Memory B cell (primary cell): ENCODE data around the gene TBKBP1.
"Not testable (repeated sequence)": the region's sequence is repeated elsewhere in the genome, so short reads cannot be mapped to it uniquely, and the experiment has no call there.

ENCODE experiments used
- ATAC-seq: fragments of 150-1000 bp; cut with Tn5 transposase; 2 replicates; pipeline ENCODE4 v1.10.0; 2021; ENCODE audit warnings: low read depth, mild to moderate bottlenecking, moderate library complexity
- DNase-seq, 2 donors: peaks; one replicate each; pipeline ENCODE4 v3.0.0; 2022; ENCODE audit warnings: low spot score in 2 of 2
- H3K27ac Mint-ChIP-seq: one replicate; pipeline ENCODE4 v1.8.0; 2022; ENCODE audit warnings: mild to moderate bottlenecking, moderate library complexity, mixed read lengths
- H3K27me3 Mint-ChIP-seq: one replicate; pipeline ENCODE4 v1.8.0; 2022; ENCODE audit warnings: mixed read lengths
- H3K36me3 Mint-ChIP-seq: one replicate; pipeline ENCODE4 v1.8.0; 2022; ENCODE audit warnings: mild to moderate bottlenecking, mixed read lengths
- H3K4me1 Mint-ChIP-seq: one replicate; pipeline ENCODE4 v1.8.0; 2022; ENCODE audit warnings: mixed read lengths
- H3K4me3 Mint-ChIP-seq: one replicate; pipeline ENCODE4 v1.8.0; 2022; ENCODE audit warnings: mild to moderate bottlenecking, moderate library complexity, mixed read lengths
- H3K9me3 Mint-ChIP-seq: one replicate; pipeline ENCODE4 v1.8.0; 2022; ENCODE audit warnings: mixed read lengths

The TBKBP1 gene

GRCh38 chr17:47733674-47734410, 39.9 kb downstream of the TBKBP1 start:
- peaks cover 32% of the 10 kb centered on the region for H3K4me1 Mint-ChIP-seq
- H3K36me3 Mint-ChIP-seq = no peaks in the 10 kb centered on the region
- peak overlapping the region; percentile 42 for H3K27ac Mint-ChIP-seq
- H3K9me3 Mint-ChIP-seq = no peaks in the 10 kb centered on the region
- DNase-seq (peak in 1 of 2 donors; percentile 49), ATAC-seq (peak; percentile 4)
- H3K27me3 Mint-ChIP-seq = no peaks in the 10 kb centered on the region
- H3K4me3 Mint-ChIP-seq = peak overlapping the region; percentile 98

- H3K27ac Mint-ChIP-seq = peak overlapping the region; percentile 42
- no peaks in the 10 kb centered on the region for H3K9me3 Mint-ChIP-seq
- peak overlapping the region; percentile 98 for H3K4me3 Mint-ChIP-seq
- no peak for DNase-seq
- no peaks in the 10 kb centered on the region for H3K27me3 Mint-ChIP-seq
- H3K36me3 Mint-ChIP-seq = no peaks in the 10 kb centered on the region
- no peak for ATAC-seq
- peaks cover 35% of the 10 kb centered on the region for H3K4me1 Mint-ChIP-seq
These were observed 41.1 kb downstream of the TBKBP1 start for GRCh38 chr17:47735139-47735464.

DNA sequence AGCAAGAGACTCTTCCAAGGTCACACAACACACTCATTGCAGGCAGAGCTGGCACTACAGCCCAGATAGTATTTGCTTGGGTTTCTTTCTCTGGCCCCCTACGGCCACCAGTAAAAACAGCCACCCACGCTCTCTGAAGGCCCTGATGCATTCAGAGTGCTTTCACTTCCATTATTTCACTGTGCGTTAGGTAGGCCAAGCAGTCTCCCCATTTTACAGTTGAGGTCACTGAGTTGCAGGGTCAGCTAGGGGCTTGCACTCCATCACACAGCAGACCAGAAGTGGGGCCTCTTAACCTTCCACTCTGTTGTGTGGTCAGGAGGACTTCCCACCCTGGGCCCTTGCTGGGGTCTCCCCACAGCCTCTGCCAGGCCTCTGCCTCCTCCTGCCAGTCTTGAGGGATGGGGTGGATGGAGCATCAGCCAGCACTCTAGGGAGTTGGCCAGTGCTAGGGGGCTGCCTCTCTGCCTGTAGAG, 41.6 kb downstream of the TBKBP1 start:
- peaks cover 35% of the 10 kb centered on the region for H3K4me1 Mint-ChIP-seq
- peak overlapping the region; percentile 22 for H3K27ac Mint-ChIP-seq
- H3K27me3 Mint-ChIP-seq = no peaks in the 10 kb centered on the region
- no peaks in the 10 kb centered on the region for H3K36me3 Mint-ChIP-seq
- ATAC-seq = peak; percentile 41
- peak overlapping the region; percentile 98 for H3K4me3 Mint-ChIP-seq
- H3K9me3 Mint-ChIP-seq = no peaks in the 10 kb centered on the region
- no peak for DNase-seq

DNA sequence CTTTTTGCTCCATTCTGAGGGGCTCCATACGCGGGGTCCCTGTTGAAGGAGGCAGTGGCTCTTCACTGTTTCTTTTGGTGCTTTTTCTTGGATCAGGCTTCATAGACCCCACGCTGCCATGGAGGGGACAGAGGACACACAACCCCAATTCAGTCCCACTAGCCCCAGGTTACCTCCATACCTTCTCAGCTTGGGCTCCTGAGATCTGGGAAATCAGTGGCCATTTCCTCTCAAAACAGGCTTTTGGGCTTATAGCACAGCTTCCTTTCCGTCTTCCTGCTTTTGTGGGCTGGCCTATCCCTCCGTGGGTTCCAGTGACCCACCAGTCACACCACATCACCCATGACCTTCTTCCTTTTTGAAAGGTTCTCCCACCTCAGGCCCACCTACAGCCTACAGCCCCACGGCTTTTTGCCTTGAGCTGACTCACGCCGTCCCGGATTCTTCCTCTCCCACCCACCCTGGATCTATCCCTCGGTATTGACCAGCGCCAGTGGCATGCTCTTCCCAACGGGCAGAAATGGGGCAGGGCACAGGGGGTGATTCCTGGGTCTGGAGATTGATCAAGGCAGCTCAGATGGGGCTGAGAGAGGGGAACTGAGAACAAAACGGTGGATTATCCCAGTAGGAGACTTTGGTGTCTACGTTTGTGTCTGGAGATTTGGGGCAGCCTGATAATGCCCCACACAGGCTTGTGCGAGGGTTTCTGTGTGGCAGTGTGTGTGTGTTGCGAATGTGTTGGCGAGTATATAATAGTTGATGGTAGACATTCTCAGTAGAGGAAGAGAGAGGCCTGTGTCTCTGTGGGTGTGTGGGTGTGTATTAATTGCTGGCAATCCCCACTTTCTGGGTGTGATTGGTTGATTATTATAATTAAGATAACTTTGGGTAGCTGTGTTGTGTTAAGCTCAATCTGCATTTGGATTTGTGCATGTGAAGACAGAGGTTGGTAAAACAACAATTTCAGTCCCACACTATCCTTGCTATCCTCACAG, 42.8 kb downstream of the TBKBP1 start:
- no peak for DNase-seq
- Mint-ChIP-seq H3K27me3 (no peaks in the 10 kb centered on the region), H3K9me3 (no peaks in the 10 kb centered on the region), H3K27ac (no peak overlapping the region), H3K4me1 (peaks cover 44% of the 10 kb centered on the region), H3K4me3 (peak overlapping the region; percentile 45), H3K36me3 (no peaks in the 10 kb centered on the region)
- ATAC-seq = no peak

- no peak for DNase-seq
- no peak for ATAC-seq
- Mint-ChIP-seq H3K27ac (no peak overlapping the region), H3K27me3 (peaks cover 2% of the 10 kb centered on the region), H3K9me3 (no peaks in the 10 kb centered on the region), H3K36me3 (no peaks in the 10 kb centered on the region), H3K4me3 (no peak overlapping the region), H3K4me1 (peaks cover 44% of the 10 kb centered on the region)
These were observed 44.2 kb downstream of the TBKBP1 start for GRCh38 chr17:47738178-47738577.

GRCh38 chr17:47739150-47739549, 45.2 kb downstream of the TBKBP1 start:
- Mint-ChIP-seq H3K27me3 (peaks cover 2% of the 10 kb centered on the region), H3K4me1 (peaks cover 40% of the 10 kb centered on the region), H3K36me3 (no peaks in the 10 kb centered on the region), H3K9me3 (no peaks in the 10 kb centered on the region), H3K4me3 (no peak overlapping the region), H3K27ac (no peak overlapping the region)
- ATAC-seq (no peak), DNase-seq (no peak)

DNA sequence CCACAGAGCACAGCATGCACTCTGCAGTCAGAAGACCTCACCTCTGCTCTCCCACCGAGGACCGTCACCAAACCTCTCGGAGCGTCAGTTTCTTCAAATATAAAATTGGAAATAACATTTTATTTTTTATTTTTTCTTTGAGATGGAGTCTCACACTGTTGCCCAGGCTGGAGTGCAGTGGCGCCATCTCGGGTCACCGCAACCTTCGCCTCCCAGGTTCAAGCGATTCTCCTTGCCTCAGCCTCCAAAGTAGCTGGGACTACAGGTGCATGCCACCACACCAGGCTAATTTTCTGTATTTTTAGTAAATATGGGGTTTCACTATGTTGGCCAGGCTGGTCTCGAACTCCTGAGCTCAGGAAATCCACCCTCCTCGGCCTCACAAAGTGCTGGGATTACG, 46.0 kb downstream of the TBKBP1 start:
- not testable (repeated sequence) for H3K27ac Mint-ChIP-seq

DNA sequence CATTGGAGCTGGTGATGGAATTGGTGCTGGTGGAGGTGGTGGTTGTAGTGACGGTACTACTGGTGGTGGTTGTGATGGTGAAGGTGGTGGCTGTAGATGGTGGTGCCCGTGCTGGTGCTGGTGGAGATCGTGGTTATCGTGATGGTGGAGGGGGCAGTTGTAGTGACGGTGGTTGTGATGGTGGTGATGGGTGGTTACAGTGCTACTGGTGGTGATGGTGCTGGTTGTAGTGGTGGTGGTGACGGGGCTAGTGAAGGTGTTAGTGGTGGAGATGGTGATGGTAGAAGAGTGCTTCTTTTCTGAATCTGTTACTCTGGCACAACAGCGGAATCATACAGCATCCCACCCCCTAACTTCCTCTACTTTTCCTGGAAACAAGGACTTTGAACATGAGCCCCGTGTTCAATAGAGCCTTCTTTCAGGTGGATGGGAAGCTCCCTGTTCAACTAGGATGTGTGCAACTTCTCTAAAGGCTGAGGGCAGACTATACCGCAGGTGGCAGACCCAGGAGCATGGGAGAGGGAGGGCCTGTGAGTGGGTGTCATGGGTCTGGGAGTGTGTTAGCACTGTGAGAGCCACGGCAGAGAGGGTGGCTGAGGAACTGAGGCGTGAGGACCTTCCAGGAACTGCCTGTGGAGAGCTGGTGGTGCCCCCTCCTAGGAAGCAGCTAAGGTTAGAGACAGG, 47.3 kb downstream of the TBKBP1 start:
- no peaks in the 10 kb centered on the region for H3K9me3 Mint-ChIP-seq
- no peak overlapping the region for H3K4me3 Mint-ChIP-seq
- DNase-seq (no peak), ATAC-seq (no peak)
- peaks cover 24% of the 10 kb centered on the region for H3K4me1 Mint-ChIP-seq
- no peak overlapping the region for H3K27ac Mint-ChIP-seq
- H3K36me3 Mint-ChIP-seq = no peaks in the 10 kb centered on the region
- H3K27me3 Mint-ChIP-seq = peaks cover 3% of the 10 kb centered on the region

More for the DNA sequence above, 46.0 kb downstream of the TBKBP1 start:
- not testable (repeated sequence) for H3K9me3 Mint-ChIP-seq, H3K36me3 Mint-ChIP-seq, ATAC-seq, DNase-seq, H3K4me3 Mint-ChIP-seq, H3K27me3 Mint-ChIP-seq
- H3K4me1 Mint-ChIP-seq = peaks cover 33% of the 10 kb centered on the region

DNA sequence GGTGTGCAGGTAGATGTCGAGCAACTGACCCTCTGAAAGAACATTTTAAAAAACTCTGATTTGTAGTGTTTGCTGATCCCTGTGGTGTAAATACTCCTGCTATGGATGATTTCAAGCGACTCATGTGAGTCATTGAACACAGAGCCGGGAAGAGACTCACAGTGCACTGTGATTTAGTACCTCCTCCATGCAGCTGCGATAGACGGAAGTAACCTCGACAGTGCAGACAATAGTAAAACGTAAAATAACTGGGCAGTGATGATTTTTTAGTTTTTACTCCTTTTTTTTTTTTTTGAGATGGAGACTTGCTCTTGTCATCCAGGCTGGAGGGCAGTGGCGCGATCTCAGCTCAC, 47.8 kb downstream of the TBKBP1 start:
- H3K27ac Mint-ChIP-seq = no peak overlapping the region
- no peak for ATAC-seq
- H3K36me3 Mint-ChIP-seq = no peaks in the 10 kb centered on the region
- H3K4me3 Mint-ChIP-seq = no peak overlapping the region
- no peak for DNase-seq
- H3K27me3 Mint-ChIP-seq = peaks cover 3% of the 10 kb centered on the region
- no peaks in the 10 kb centered on the region for H3K9me3 Mint-ChIP-seq
- peaks cover 22% of the 10 kb centered on the region for H3K4me1 Mint-ChIP-seq

- peak; percentile 78 for ATAC-seq
- H3K36me3 Mint-ChIP-seq = no peaks in the 10 kb centered on the region
- H3K27me3 Mint-ChIP-seq = peaks cover 3% of the 10 kb centered on the region
- H3K27ac Mint-ChIP-seq = peak overlapping the region; percentile 70
- H3K9me3 Mint-ChIP-seq = no peaks in the 10 kb centered on the region
- peaks cover 18% of the 10 kb centered on the region for H3K4me1 Mint-ChIP-seq
- H3K4me3 Mint-ChIP-seq = peak overlapping the region; percentile 53
- peak; percentile 34 to 46 for DNase-seq
These were observed 48.6 kb downstream of the TBKBP1 start for GRCh38 chr17:47742319-47743181.

- ATAC-seq = no peak
- Mint-ChIP-seq H3K27me3 (peaks cover 3% of the 10 kb centered on the region), H3K4me1 (peaks cover 15% of the 10 kb centered on the region), H3K36me3 (no peaks in the 10 kb centered on the region), H3K27ac (no peak overlapping the region), H3K4me3 (no peak overlapping the region), H3K9me3 (no peaks in the 10 kb centered on the region)
- no peak for DNase-seq
These were observed 50.4 kb downstream of the TBKBP1 start for GRCh38 chr17:47744168-47745036.

DNA sequence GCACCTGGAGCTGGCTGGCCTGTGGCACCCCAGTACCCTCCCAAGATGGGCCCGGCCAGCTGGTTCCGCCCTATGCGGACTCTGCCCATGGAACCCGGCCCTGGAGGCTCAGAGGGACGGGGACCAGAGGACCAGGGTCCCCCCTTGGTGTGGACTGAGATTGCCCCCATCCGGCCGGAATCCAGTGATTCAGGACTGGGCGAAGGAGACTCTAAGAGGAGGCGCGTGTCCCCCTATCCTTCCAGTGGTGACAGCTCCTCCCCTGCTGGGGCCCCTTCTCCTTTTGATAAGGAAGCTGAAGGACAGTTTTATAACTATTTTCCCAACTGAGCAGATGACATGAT, 51.0 kb downstream of the TBKBP1 start:
- Mint-ChIP-seq H3K4me1 (peaks cover 18% of the 10 kb centered on the region), H3K4me3 (no peak overlapping the region), H3K9me3 (no peaks in the 10 kb centered on the region), H3K27ac (no peak overlapping the region), H3K27me3 (peaks cover 3% of the 10 kb centered on the region), H3K36me3 (no peaks in the 10 kb centered on the region)
- ATAC-seq (no peak), DNase-seq (no peak)

GRCh38 chr17:47751471-47751870, 57.5 kb downstream of the TBKBP1 start:
- DNase-seq = no peak
- no peak overlapping the region for H3K4me3 Mint-ChIP-seq
- no peak for ATAC-seq
- H3K9me3 Mint-ChIP-seq = no peaks in the 10 kb centered on the region
- H3K36me3 Mint-ChIP-seq = no peaks in the 10 kb centered on the region
- H3K27me3 Mint-ChIP-seq = peaks cover 2% of the 10 kb centered on the region
- peaks cover 9% of the 10 kb centered on the region for H3K4me1 Mint-ChIP-seq
- H3K27ac Mint-ChIP-seq = no peak overlapping the region
